Glutamatergic neuron (in vitro differentiated cells): ENCODE data around the gene PLD1. TPM values are rescaled to one million over a fixed set of nuclear protein-coding genes. Genes with fewer than 3 reads are reported as not detected.

Experiments
- DNase-seq: peaks from one replicate; pipeline ENCODE4 v3.0.0; 2022
- H3K27ac Mint-ChIP-seq: one replicate; pipeline ENCODE4 v1.8.0; 2020; ENCODE audit warnings: mild to moderate bottlenecking, mixed read lengths, inconsistent platforms; ENCODE audit not compliant: unreplicated experiment
- H3K27me3 Mint-ChIP-seq: one replicate; pipeline ENCODE4 v1.8.0; 2020; ENCODE audit warnings: mild to moderate bottlenecking, moderate library complexity, mixed read lengths, inconsistent platforms; ENCODE audit not compliant: unreplicated experiment
- H3K36me3 Mint-ChIP-seq: one replicate; pipeline ENCODE4 v1.8.0; 2020; ENCODE audit warnings: mild to moderate bottlenecking, mixed read lengths, inconsistent platforms; ENCODE audit not compliant: unreplicated experiment
- H3K4me1 Mint-ChIP-seq: one replicate; pipeline ENCODE4 v1.8.0; 2020; ENCODE audit warnings: mild to moderate bottlenecking, low read depth, mixed read lengths, inconsistent platforms; ENCODE audit not compliant: unreplicated experiment
- H3K4me3 Mint-ChIP-seq: one replicate; pipeline ENCODE4 v1.8.0; 2020; ENCODE audit warnings: mild to moderate bottlenecking, mixed read lengths, inconsistent platforms; ENCODE audit not compliant: unreplicated experiment
- H3K9me3 Mint-ChIP-seq: one replicate; pipeline ENCODE4 v1.8.0; 2020; ENCODE audit warnings: mild to moderate bottlenecking, moderate library complexity, mixed read lengths, inconsistent platforms; ENCODE audit not compliant: unreplicated experiment
- total RNA-seq: library from RNA; stranded (reverse); fragmentation: NEBNext Ultra II Directional; extraction: Animal tissue kit (Norgen Biotek cat#: 25700); gene quantifications from one replicate; pipeline ENCODE4 v1.2.1, GENCODE V29; 2021; ENCODE audit not compliant: unreplicated experiment
- TF ChIP-seq, protein P1 (sequence below): fragments of 200-600 bp; sonication (generic); IDR thresholded peaks from one replicate; pipeline ENCODE4 v1.5.0; 2021; ENCODE audit not compliant: partially characterized antibody, unreplicated experiment

The PLD1 gene
- total RNA-seq, 1 donor from 2014 or later, result 0.61 TPM

DNA sequence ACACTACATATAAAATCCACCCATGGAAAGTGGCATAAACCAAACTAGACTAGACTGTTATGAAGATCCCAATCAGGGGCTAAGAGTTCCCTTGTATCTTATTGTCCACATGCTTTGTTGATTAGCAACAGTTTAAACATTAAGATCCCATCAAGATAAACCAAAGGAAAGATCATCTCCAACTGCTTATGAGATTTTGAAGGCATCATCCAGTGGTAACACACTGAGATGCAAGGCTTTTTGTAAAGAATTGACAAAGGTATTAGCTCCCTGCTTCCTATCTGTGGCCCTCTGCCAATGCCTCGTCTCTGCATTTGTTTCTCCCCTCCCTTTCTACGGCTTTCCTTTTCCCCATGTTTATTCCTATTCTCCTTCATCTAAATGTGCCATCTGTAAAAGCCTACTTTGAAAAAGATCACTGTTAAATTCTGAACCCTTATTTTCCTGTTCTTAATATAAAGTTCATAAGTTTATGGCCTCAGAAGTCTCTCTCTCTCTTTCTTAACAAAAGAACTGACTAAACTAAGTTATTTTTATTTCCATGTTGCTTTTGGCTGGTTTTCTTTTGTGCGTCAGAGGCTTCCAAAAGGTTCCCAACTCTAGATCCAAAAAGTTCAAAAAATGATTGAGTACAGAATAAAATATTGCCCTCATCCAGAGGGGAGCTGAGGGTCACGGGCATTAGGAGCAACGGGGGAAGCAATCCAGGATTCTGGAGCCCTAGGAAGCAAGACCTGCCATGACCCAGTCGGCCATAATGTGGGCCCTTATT is 5.5 kb downstream of the PLD1 start:
- H3K4me1 Mint-ChIP-seq, result no peaks in the 10 kb centered on the region
- TF ChIP-seq, protein P1, sequence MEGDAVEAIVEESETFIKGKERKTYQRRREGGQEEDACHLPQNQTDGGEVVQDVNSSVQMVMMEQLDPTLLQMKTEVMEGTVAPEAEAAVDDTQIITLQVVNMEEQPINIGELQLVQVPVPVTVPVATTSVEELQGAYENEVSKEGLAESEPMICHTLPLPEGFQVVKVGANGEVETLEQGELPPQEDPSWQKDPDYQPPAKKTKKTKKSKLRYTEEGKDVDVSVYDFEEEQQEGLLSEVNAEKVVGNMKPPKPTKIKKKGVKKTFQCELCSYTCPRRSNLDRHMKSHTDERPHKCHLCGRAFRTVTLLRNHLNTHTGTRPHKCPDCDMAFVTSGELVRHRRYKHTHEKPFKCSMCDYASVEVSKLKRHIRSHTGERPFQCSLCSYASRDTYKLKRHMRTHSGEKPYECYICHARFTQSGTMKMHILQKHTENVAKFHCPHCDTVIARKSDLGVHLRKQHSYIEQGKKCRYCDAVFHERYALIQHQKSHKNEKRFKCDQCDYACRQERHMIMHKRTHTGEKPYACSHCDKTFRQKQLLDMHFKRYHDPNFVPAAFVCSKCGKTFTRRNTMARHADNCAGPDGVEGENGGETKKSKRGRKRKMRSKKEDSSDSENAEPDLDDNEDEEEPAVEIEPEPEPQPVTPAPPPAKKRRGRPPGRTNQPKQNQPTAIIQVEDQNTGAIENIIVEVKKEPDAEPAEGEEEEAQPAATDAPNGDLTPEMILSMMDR, result no peak
- H3K4me3 Mint-ChIP-seq, result no peak overlapping the region
- no peak overlapping the region for H3K27ac Mint-ChIP-seq
- H3K9me3 Mint-ChIP-seq, result no peaks in the 10 kb centered on the region
- peaks cover 3% of the 10 kb centered on the region for H3K27me3 Mint-ChIP-seq
- H3K36me3 Mint-ChIP-seq, result peaks cover 5% of the 10 kb centered on the region
- DNase-seq, result no peak

DNA sequence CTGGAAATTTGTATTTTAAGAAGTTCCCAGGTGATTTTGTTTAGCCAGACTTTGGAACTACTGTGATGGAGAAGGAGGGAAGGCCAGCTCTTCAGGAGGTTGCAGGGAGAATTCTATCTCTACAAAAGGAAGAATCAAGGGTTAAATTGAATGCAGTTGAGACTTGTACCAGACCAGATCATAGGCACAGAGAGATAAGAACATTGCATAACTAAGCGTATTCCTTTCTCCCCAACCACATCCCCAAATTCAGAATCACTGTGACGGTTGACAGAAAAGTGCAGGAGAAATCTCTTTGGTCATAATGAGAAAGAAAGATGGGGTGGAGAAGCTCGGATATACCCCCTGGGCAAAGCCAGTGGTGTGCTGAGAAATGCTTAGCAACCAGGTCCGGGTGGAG is 7.2 kb downstream of the PLD1 start:
- Mint-ChIP-seq H3K9me3 (no peaks in the 10 kb centered on the region), H3K27me3 (no peaks in the 10 kb centered on the region), H3K27ac (no peak overlapping the region), H3K36me3 (no peaks in the 10 kb centered on the region), H3K4me3 (no peak overlapping the region), H3K4me1 (no peaks in the 10 kb centered on the region)
- TF ChIP-seq, protein P1, result no peak
- no peak for DNase-seq

DNA sequence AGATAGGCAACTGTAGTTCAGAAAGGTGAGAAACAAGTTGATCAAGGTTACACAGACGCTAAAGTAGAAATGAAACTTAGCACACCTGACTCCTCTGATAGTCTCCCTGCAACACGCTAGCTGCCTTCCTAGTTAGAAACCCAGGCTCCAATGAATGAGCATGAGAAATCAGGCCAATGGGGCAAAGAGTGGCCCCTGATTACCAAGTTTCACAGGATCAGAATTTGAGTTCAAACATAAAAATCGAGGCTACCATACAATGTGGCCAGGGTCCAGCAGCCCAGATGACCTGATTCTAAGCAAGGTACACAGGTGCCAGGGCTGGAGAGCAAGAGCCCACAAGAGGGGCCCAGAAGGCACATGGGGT is 7.7 kb downstream of the PLD1 start:
- no peaks in the 10 kb centered on the region for H3K9me3 Mint-ChIP-seq
- no peaks in the 10 kb centered on the region for H3K4me1 Mint-ChIP-seq
- H3K36me3 Mint-ChIP-seq, result no peaks in the 10 kb centered on the region
- H3K27me3 Mint-ChIP-seq, result no peaks in the 10 kb centered on the region
- H3K27ac Mint-ChIP-seq, result no peak overlapping the region
- H3K4me3 Mint-ChIP-seq, result no peak overlapping the region
- DNase-seq, result no peak
- TF ChIP-seq, protein P1, result no peak

DNA sequence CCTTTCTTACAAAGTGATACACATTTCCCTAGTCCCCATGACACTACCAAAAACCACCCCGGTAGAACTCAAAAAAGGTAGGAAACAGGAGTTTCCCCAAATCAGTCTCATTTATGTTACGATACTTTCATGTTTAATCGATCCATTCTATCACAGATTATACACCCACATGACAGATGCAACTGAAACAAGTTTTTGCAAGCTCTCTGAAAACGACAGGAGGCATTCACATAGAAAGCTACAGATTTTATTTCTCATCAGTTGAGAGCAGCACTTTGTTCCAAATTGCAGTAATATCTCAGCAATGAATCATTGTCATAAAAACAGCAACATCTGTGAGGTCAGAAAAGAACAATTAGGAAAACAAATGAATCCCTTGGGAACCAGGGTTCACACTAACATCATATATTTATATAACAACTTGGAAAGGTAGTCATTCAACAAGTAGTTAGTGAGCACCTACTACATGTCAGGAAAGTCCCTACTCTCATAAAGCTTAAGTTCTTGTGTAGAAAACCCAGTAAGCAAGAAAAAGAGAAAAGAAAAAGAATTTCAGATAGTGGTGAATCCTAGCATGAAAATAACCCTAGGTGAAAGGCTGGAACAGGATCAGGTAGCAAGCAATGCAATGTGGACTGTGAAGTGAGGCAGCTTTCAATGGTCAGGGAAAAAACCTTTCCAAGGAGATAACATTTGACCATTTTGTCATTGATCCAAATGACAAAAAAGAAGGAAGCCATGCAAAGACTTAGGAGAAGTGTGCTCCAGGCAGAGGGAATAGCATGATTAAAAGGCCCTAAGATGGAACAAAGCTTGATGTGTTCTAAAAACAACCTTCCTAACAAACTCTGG is 8.3 kb downstream of the PLD1 start:
- H3K4me1 Mint-ChIP-seq, result no peaks in the 10 kb centered on the region
- H3K4me3 Mint-ChIP-seq, result no peak overlapping the region
- no peaks in the 10 kb centered on the region for H3K36me3 Mint-ChIP-seq
- H3K27me3 Mint-ChIP-seq, result no peaks in the 10 kb centered on the region
- DNase-seq, result no peak
- H3K9me3 Mint-ChIP-seq, result no peaks in the 10 kb centered on the region
- TF ChIP-seq, protein P1, result no peak
- H3K27ac Mint-ChIP-seq, result no peak overlapping the region

DNA sequence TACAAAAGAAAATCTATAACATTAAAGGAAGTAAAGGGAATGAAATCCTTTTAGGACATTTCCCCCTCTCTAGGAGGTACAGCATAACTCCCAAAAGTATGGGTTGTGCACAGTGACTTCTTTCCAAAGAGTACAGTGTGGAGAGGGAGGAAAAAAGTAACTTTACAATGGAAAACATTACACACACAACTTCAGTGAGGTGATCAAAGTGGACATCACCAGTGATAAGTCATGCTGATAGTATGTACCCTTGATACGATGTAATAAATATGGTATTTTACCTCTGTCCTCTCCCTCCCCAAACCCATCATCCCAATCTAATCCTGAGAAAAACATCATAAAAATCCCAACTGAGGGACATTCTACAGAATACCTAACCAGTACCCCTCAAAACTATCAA is 10.8 kb downstream of the PLD1 start:
- Mint-ChIP-seq H3K27me3 (no peaks in the 10 kb centered on the region), H3K9me3 (no peaks in the 10 kb centered on the region), H3K4me3 (no peak overlapping the region), H3K27ac (no peak overlapping the region), H3K36me3 (no peaks in the 10 kb centered on the region), H3K4me1 (no peaks in the 10 kb centered on the region)
- no peak for DNase-seq
- TF ChIP-seq, protein P1, result no peak
